ENCODE data around the gene CHST10. TPM values are rescaled to one million over a fixed set of nuclear protein-coding genes. Genes with fewer than 3 reads are reported as not detected.

CHST10 gene
- total and polyA plus RNA-seq, 7 donors, result 0.46 to 15.1 (median 6.8) TPM

DNA sequence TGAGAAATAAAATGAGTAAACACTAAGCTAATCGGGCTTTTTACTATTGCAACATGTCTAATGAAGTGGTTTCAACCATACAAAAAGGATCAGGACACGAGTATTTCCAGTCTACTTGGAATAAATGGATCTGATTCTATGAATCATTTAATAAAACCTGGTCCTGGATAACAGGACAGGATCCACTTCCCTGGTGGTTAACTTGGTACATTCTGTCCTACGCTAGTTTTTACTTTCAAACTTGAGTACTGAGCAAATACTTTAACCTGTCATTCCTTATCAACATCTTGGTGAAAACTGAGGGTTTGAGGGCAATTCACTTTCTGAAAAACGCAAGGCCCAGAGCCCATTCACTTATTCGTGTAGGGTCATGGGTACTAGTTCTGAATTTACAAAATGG is 33.5 kb downstream of the CHST10 start:
- 88 to 90% methylated on average over 5 of the region's 5 CpGs for WGBS, 2 donors
- intact Hi-C loops (cut with DNase I), result loop anchor here (5.0 kb wide), 1 partner anchor 827 kb away; no protein-coding TSS in a partner anchor
- Histone ChIP-seq H3K27me3 (no peaks in the 10 kb centered on the region), H3K4me3 (no peak overlapping the region), H3K27ac (no peak overlapping the region), H3K9me3 (no peaks in the 10 kb centered on the region), H3K36me3 (no peaks in the 10 kb centered on the region), H3K4me1 (no peaks in the 10 kb centered on the region)
- no peak for TF ChIP-seq POLR2AphosphoS5 (IDR thresholded peaks at IDR 0.05)
- TF ChIP-seq, protein P1, sequence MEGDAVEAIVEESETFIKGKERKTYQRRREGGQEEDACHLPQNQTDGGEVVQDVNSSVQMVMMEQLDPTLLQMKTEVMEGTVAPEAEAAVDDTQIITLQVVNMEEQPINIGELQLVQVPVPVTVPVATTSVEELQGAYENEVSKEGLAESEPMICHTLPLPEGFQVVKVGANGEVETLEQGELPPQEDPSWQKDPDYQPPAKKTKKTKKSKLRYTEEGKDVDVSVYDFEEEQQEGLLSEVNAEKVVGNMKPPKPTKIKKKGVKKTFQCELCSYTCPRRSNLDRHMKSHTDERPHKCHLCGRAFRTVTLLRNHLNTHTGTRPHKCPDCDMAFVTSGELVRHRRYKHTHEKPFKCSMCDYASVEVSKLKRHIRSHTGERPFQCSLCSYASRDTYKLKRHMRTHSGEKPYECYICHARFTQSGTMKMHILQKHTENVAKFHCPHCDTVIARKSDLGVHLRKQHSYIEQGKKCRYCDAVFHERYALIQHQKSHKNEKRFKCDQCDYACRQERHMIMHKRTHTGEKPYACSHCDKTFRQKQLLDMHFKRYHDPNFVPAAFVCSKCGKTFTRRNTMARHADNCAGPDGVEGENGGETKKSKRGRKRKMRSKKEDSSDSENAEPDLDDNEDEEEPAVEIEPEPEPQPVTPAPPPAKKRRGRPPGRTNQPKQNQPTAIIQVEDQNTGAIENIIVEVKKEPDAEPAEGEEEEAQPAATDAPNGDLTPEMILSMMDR (IDR thresholded peaks at IDR 0.05), result no peak
- no peak for TF ChIP-seq EP300 (IDR thresholded peaks at IDR 0.05)
- no peak for DNase-seq

DNA sequence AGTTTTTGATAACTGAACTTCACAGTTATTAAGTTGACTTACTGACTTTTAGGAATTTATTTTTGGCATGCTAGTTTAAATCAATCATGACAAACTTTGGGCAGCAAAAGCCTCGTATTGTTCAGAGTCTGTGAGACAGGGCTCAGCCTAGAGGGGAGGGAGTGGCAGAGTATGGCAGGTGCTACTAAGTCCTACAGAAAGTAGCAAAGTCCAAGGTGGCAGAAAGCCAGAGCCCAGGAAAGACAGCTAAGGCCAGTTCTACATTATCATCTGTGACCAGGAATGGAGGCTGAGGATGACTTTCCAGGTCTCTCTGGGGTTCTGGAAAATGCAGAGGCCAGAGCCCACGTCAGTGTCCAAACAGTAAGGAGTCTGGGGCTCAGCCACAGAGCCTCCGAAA is 34.2 kb downstream of the CHST10 start:
- H3K4me3 ChIP-seq, result no peak overlapping the region
- H3K36me3 ChIP-seq, result no peaks in the 10 kb centered on the region
- H3K4me1 ChIP-seq, result no peaks in the 10 kb centered on the region
- DNase-seq, result no peak
- intact Hi-C loops (cut with DNase I), result loop anchor here (5.0 kb wide), 1 partner anchor 826 kb away; no protein-coding TSS in a partner anchor
- H3K9me3 ChIP-seq, result no peaks in the 10 kb centered on the region
- H3K27me3 ChIP-seq, result no peaks in the 10 kb centered on the region
- TF ChIP-seq POLR2A (IDR thresholded peaks at IDR 0.05), result no peak
- TF ChIP-seq, protein P1 (IDR thresholded peaks at IDR 0.05), result no peak
- no peak for TF ChIP-seq POLR2AphosphoS5 (IDR thresholded peaks at IDR 0.05)
- no peak for TF ChIP-seq EP300 (IDR thresholded peaks at IDR 0.05)
- no peak overlapping the region for H3K27ac ChIP-seq
- WGBS, 2 donors, result 46 to 74% methylated on average over 3 of the region's 3 CpGs

DNA sequence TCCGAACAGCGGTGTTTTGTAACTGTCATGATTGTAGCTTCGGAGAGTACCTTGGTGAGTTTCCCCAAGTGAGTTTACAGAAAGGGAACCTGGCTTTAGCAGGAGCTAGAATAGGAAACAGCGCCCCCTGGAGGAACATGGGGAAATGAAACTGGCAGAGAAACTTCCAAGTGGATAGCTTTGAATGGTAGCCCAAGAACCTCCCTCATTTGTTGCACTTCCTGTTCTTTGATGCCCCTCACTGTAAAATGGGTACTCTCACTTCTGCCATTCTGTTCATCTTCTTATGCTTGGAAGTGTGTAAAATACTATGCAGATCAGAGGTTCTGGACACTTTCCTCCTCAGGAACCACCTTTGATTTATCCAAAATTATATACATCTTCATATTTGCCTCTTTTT is 36.2 kb downstream of the CHST10 start:
- H3K9me3 ChIP-seq, result no peaks in the 10 kb centered on the region
- WGBS, 2 donors, result 42 to 52% methylated on average over 4 of the region's 4 CpGs
- no peaks in the 10 kb centered on the region for H3K36me3 ChIP-seq
- TF ChIP-seq POLR2AphosphoS5 (IDR thresholded peaks at IDR 0.05) (no peak), POLR2A (IDR thresholded peaks at IDR 0.05) (no peak), EP300 (IDR thresholded peaks at IDR 0.05) (no peak)
- TF ChIP-seq, protein P1 (IDR thresholded peaks at IDR 0.05), result peak; percentile 73 to 89 (median 80)
- intact Hi-C loops (cut with DNase I), result loop anchor here (1.0 to 5.0 kb wide), 2 partner anchors 118 to 824 kb away; no protein-coding TSS in a partner anchor
- H3K4me3 ChIP-seq, result no peak overlapping the region
- no peak overlapping the region for H3K27ac ChIP-seq
- H3K4me1 ChIP-seq, result no peaks in the 10 kb centered on the region
- DNase-seq, result peak; percentile 88
- no peaks in the 10 kb centered on the region for H3K27me3 ChIP-seq

DNA sequence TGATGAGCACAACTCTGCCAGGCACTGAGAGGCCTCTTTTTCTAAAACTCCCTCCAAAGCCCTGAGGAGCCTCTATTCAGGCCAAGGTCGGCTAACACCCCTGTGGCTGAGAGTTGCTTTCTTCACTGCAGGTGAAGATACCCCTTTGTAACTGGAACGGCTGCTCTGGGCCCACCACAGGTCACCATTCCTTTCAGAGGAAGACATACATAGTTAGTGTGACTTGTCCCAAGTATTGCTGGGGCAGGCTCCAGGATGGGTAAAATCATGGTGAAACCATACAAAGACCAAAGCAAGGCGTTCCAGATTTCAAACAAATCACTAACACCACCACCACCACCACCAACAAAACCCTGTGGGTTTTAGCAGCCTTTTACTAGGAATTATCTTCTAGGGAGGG is 36.8 kb downstream of the CHST10 start:
- TF ChIP-seq, protein P1 (IDR thresholded peaks at IDR 0.05), result no peak
- TF ChIP-seq POLR2AphosphoS5 (IDR thresholded peaks at IDR 0.05) (no peak), POLR2A (IDR thresholded peaks at IDR 0.05) (no peak), EP300 (IDR thresholded peaks at IDR 0.05) (no peak)
- no peak overlapping the region for H3K4me3 ChIP-seq
- 87 to 89% methylated on average over 3 of the region's 3 CpGs for WGBS, 2 donors
- no peak for DNase-seq
- no peaks in the 10 kb centered on the region for H3K4me1 ChIP-seq
- intact Hi-C loops (cut with DNase I), result loop anchor here (1.0 to 5.0 kb wide), 2 partner anchors 117 to 823 kb away; no protein-coding TSS in a partner anchor
- no peaks in the 10 kb centered on the region for H3K27me3 ChIP-seq
- no peaks in the 10 kb centered on the region for H3K36me3 ChIP-seq
- no peak overlapping the region for H3K27ac ChIP-seq
- H3K9me3 ChIP-seq, result no peaks in the 10 kb centered on the region

DNA sequence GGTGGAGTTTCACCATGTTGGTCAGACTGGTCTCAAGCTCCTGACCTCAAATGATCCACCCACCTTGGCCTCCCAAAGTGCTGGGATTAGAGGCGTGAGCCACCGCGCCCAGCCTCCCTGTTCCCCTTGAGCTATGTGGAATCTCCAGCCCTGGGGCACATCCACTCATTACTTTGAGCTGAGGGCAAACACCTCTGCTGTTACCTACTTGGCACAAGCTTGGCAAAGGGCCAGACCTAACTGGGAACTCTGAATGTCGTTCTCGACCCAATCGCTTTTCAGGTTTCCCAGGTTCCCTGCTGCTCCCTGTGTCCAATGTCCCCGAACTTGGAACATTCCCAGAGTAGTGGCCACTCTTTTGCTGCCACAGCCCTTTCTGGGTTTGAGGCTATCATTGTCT is 40.6 kb downstream of the CHST10 start:
- 77 to 92% methylated on average over 7 of the region's 7 CpGs for WGBS, 2 donors
- TF ChIP-seq POLR2A (IDR thresholded peaks at IDR 0.05) (no peak), POLR2AphosphoS5 (IDR thresholded peaks at IDR 0.05) (no peak), EP300 (IDR thresholded peaks at IDR 0.05) (no peak)
- TF ChIP-seq, protein P1 (IDR thresholded peaks at IDR 0.05), result no peak

More for the DNA sequence above, 40.6 kb downstream of the CHST10 start:
- Histone ChIP-seq H3K36me3 (no peaks in the 10 kb centered on the region), H3K9me3 (no peaks in the 10 kb centered on the region), H3K27me3 (no peaks in the 10 kb centered on the region), H3K4me3 (no peak overlapping the region), H3K4me1 (no peaks in the 10 kb centered on the region), H3K27ac (no peak overlapping the region)
- DNase-seq, result no peak
- intact Hi-C loops (cut with DNase I), result no loop called here
